Measurements from ENCODE around the gene OR2G2.

The OR2G2 gene

GRCh38 chr1:247588060-247588459 lies at the start of gene OR2G2:
Gene OR2G2, plus strand, starts transcription at chr1:247588360. Its CDS starts 0 bp downstream, at chr1:247588360.
- no peak for DNase-seq

GRCh38 chr1:247538561-247538960 lies 49.6 kb upstream of the OR2G2 start:
- no peak for DNase-seq

GRCh38 chr1:247539215-247539614 lies 48.9 kb upstream of the OR2G2 start:
- DNase-seq = no peak

GRCh38 chr1:247540581-247540980 lies 47.6 kb upstream of the OR2G2 start:
- DNase-seq = no peak

GRCh38 chr1:247542811-247543210 lies 45.3 kb upstream of the OR2G2 start:
- no peak for DNase-seq

GRCh38 chr1:247548092-247548491 lies 40.1 kb upstream of the OR2G2 start:
- DNase-seq = no peak

- no peak for DNase-seq
Measured at GRCh38 chr1:247548769-247549182, 39.4 kb upstream of the OR2G2 start, which contains the start of gene GCSAML. Gene GCSAML, plus strand, starts transcription at chr1:247549134. Its CDS starts 58 bp downstream, at chr1:247549192.

- DNase-seq = no peak
Measured at GRCh38 chr1:247551721-247552120, 36.4 kb upstream of the OR2G2 start.

- DNase-seq = no peak
Measured at GRCh38 chr1:247552231-247552630, 35.9 kb upstream of the OR2G2 start.

GRCh38 chr1:247557926-247558674 lies 30.1 kb upstream of the OR2G2 start:
- no peak for DNase-seq

GRCh38 chr1:247561711-247562110 lies 26.4 kb upstream of the OR2G2 start:
- DNase-seq = no peak

- DNase-seq = no peak
Measured at GRCh38 chr1:247562198-247562597, 26.0 kb upstream of the OR2G2 start.

- no peak for DNase-seq
Measured at GRCh38 chr1:247574236-247574635, 13.9 kb upstream of the OR2G2 start.

- no peak for DNase-seq
Measured at GRCh38 chr1:247574664-247575063, 13.5 kb upstream of the OR2G2 start.

- DNase-seq = no peak
Measured at GRCh38 chr1:247576514-247576913, 11.6 kb upstream of the OR2G2 start.

- DNase-seq = no peak
Measured at GRCh38 chr1:247578946-247579460, 9.2 kb upstream of the OR2G2 start.

GRCh38 chr1:247605286-247605685 lies 17.1 kb downstream of the OR2G2 start, which contains the start of gene OR2G3:
Gene OR2G3, plus strand, starts transcription at chr1:247605586. Its CDS starts 0 bp downstream, at chr1:247605586.
- no peak for DNase-seq

GRCh38 chr1:247613405-247613804 lies 25.2 kb downstream of the OR2G2 start:
- no peak for DNase-seq

- DNase-seq = no peak
Measured at GRCh38 chr1:247614625-247615024, 26.5 kb downstream of the OR2G2 start.

GRCh38 chr1:247627951-247628350 lies 39.8 kb downstream of the OR2G2 start:
- DNase-seq = no peak

GRCh38 chr1:247638011-247638410 lies 49.9 kb downstream of the OR2G2 start:
- DNase-seq = no peak

- DNase-seq = no peak
Measured at GRCh38 chr1:247638781-247639180, 50.6 kb downstream of the OR2G2 start.

All from NCI-H1436 (cell line).